Right lobe of liver (tissue), 6 donors: Measurements from ENCODE around the gene MAST2. TPM values are rescaled to one million over a fixed set of nuclear protein-coding genes. Genes with fewer than 3 reads are reported as not detected.

ENCODE experiments used
- ATAC-seq, 4 donors: fragments of 200-7000 bp; cut with Tn5 transposase; one replicate each; pipeline ENCODE4 v1.9.1; 2020; ENCODE audit warnings: mild to moderate bottlenecking in 4 of 4, moderate library complexity in 4 of 4
- DNase-seq, 3 donors: peaks; one replicate each; pipeline ENCODE4 v3.0.0-alpha.2; 2020
- H3K27ac ChIP-seq, 3 donors: fragments of 200-600 bp; one replicate each; pipeline ENCODE4 v1.8.0; 2022
- H3K27me3 ChIP-seq, 2 donors: fragments of 200-600 bp; one replicate each; pipeline ENCODE4 v1.8.0; 2022
- H3K36me3 ChIP-seq, 4 donors: fragments of 200-600 bp; sonication (generic) in 1 of 4; one replicate each; pipeline versions ENCODE4 v1.5.1 to v1.8.0; 2017 to 2022; ENCODE audit warnings: control low read depth in 1 of 4
- H3K4me1 ChIP-seq, 4 donors: fragments of 200-600 bp; sonication (generic) in 1 of 4; one replicate each; pipeline versions ENCODE4 v1.5.1 to v1.8.0; 2017 to 2022; ENCODE audit warnings: control low read depth in 1 of 4
- H3K4me3 ChIP-seq, 3 donors: fragments of 200-600 bp; one replicate each; pipeline ENCODE4 v1.8.0; 2022
- H3K9me3 ChIP-seq, 4 donors: fragments of 200-600 bp; sonication (generic) in 1 of 4; one replicate each; pipeline versions ENCODE4 v1.5.1 to v1.8.0; 2017 to 2022; ENCODE audit warnings: control low read depth in 1 of 4
- POLR2A ChIP-seq: fragments of 450-650 bp; IDR thresholded peaks from one replicate; pipeline ENCODE4 v1.6.1; 2017; ENCODE audit warnings: antibody characterized with exemption, mild to moderate bottlenecking
- WGBS: methylation state at CpG from one replicate; pipeline ENCODE4 v1.1.6; 2018; ENCODE audit warnings: low coverage, low lambda C conversion rate; ENCODE audit not compliant: insufficient coverage; ENCODE audit errors: missing lambda C conversion rate; 5-methylcytosine and 5-hydroxymethylcytosine counted together
- intact Hi-C, 2 donors: fragments of 100-400 bp; cut with DNase I; formaldehyde crosslinking; loops; one replicate each; pipeline versions ENCODE4 v1.11.2 to v1.14.1; 2022
- total RNA-seq, 6 experiments: library from RNA; depleted of rRNA in 2 of 6; stranded (reverse); fragments of >200 nt in 2 of 6; fragmentation: NEBNext Ultra II Directional in 3 of 6; extraction: Animal tissue kit (Norgen Biotek cat#: 25700) in 3 of 6; gene quantifications; one replicate each; pipeline versions ENCODE4 v1.1.0 to v1.2.4, GENCODE V29; 2016 to 2023
- TF ChIP-seq, protein P1 (sequence below), 4 donors: fragments of 200-600 bp in 3 of 4; fragments of 450-650 bp in 1 of 4; IDR thresholded peaks; one replicate each; pipeline versions ENCODE4 v1.5.1 to v1.8.0; 2016 to 2022; ENCODE audit warnings: antibody characterized with exemption in 4 of 4, mild to moderate bottlenecking in 2 of 4
- donor health status: DM: no; HTN: yes; CAD: no.
- donor health status: DM: no; HTN: no; CAD: no.
- donor health status: DM: no; HTN: no; CAD: no.
- donor health status: DM: no; HTN: yes; CAD: no.
- donor health status: DM: no; HTN: yes; CAD: no.

MAST2 gene
- total RNA-seq, 6 experiments from 2014 or later, result 9.9 to 14.9 (median 12.3) TPM

DNA sequence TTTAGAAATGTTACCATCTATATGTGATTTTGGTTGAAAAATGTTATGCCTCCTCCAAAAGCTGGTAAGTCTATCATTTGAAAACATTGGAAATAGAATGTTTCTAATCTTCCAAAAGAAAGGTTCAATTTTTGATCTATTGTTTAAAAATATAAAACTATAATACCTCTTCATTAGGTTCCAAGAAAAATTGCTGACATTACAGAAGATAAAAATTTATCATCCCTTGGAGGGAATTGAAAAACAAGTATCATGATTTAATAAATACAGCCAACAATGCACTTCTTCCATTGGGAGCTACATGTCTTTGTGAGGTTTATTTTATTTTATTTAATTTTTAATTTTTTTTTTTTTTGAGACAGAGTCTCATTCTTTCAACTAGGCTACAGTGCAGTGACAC is 180.6 kb downstream of the MAST2 start:
- intact Hi-C loops, result no loop called here
- ATAC-seq, result no peak

DNA sequence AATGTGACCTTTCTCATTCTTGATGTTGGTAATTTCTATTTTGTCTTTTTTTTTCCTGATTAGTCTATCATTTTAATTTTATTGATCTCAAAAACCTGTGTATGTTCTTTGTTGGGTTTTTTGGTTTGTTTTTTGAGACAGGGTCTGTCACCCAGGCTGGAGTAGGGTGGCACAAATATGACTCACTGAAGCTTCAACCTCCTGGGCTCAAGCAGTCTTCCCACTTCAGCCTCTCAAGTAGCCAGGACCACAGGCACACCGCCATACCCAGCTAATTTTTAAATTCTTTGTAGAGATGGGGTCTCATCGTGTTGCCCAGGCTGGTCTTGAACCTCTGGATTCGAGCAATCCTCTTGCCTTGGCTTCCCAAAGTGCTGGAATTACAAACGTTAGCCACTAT is 183.8 kb downstream of the MAST2 start:
- no peaks in the 10 kb centered on the region for H3K4me1 ChIP-seq
- no peaks in the 10 kb centered on the region for H3K27me3 ChIP-seq
- TF ChIP-seq POLR2A, result no peak
- TF ChIP-seq, protein P1, sequence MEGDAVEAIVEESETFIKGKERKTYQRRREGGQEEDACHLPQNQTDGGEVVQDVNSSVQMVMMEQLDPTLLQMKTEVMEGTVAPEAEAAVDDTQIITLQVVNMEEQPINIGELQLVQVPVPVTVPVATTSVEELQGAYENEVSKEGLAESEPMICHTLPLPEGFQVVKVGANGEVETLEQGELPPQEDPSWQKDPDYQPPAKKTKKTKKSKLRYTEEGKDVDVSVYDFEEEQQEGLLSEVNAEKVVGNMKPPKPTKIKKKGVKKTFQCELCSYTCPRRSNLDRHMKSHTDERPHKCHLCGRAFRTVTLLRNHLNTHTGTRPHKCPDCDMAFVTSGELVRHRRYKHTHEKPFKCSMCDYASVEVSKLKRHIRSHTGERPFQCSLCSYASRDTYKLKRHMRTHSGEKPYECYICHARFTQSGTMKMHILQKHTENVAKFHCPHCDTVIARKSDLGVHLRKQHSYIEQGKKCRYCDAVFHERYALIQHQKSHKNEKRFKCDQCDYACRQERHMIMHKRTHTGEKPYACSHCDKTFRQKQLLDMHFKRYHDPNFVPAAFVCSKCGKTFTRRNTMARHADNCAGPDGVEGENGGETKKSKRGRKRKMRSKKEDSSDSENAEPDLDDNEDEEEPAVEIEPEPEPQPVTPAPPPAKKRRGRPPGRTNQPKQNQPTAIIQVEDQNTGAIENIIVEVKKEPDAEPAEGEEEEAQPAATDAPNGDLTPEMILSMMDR (IDR thresholded peaks at IDR 0.05), result no peak
- no peaks in the 10 kb centered on the region for H3K9me3 ChIP-seq
- no peak overlapping the region for H3K27ac ChIP-seq
- 92% methylated on average over 2 of the region's 4 CpGs for WGBS
- no peaks in the 10 kb centered on the region for H3K36me3 ChIP-seq
- intact Hi-C loops, result no loop called here
- no peak overlapping the region for H3K4me3 ChIP-seq
- DNase-seq, result no peak
- no peak for ATAC-seq

More for the DNA sequence above, 180.6 kb downstream of the MAST2 start:
- no peak for DNase-seq
- H3K4me3 ChIP-seq, result no peak overlapping the region
- no peaks in the 10 kb centered on the region for H3K36me3 ChIP-seq
- no peaks in the 10 kb centered on the region for H3K27me3 ChIP-seq
- peaks cover 0 to 9% (median 3%) of the 10 kb centered on the region in 4 donors for H3K4me1 ChIP-seq
- TF ChIP-seq, protein P1 (IDR thresholded peaks at IDR 0.05), result no peak
- no peak for TF ChIP-seq POLR2A
- H3K9me3 ChIP-seq, result no peaks in the 10 kb centered on the region
- no peak overlapping the region for H3K27ac ChIP-seq

DNA sequence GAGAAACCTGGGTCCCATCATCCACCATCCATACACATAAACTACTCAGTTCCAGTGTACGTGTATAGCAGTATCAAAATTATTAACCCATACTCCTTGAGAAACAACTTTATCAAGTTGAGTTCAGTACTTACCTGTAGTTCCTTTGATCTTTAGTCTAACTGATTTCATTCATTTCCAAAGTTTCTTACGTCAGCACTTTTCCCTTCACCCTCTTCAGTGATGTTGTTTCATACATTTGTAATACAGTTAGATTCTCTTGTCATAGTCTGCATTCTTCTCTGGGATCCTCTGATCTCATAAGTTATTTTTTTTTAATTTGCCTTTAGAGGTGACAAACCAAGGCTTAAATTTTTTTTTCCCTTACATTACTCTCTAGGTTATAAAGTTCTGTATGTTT is 185.8 kb downstream of the MAST2 start:
- 100% methylated on average over 1 of the region's 2 CpGs for WGBS
- no peak for ATAC-seq

DNA sequence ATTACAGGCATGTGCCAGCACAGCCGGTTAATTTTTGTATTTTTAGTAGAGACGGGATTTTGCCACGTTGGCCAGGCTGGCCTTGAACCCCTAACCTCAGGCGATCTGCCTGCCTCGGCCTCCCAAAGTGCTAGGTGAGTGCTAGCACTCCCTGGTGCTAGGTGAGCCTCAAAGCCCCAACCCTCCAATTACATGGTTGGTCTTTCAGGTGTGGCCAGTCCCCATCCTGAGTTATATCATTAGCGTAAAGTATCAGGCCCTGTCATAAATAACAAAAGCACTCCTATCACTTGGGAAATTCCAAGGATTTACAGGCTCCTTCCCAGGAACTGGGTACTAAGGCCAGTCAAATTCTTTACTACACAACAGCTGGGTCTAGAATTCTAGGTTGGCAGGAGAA is 191.0 kb downstream of the MAST2 start:
- H3K27ac ChIP-seq, result no peak overlapping the region
- no peaks in the 10 kb centered on the region for H3K27me3 ChIP-seq
- TF ChIP-seq POLR2A, result no peak
- TF ChIP-seq, protein P1 (IDR thresholded peaks at IDR 0.05), result no peak
- H3K4me1 ChIP-seq, result no peaks in the 10 kb centered on the region
- no peaks in the 10 kb centered on the region for H3K9me3 ChIP-seq
- no peak overlapping the region for H3K4me3 ChIP-seq
- intact Hi-C loops, result no loop called here
- no peak for DNase-seq
- ATAC-seq, result no peak
- no peaks in the 10 kb centered on the region for H3K36me3 ChIP-seq
- 93% methylated on average over 3 of the region's 6 CpGs for WGBS

More for the DNA sequence above, 185.8 kb downstream of the MAST2 start:
- intact Hi-C loops, result no loop called here
- DNase-seq, result no peak
- no peak overlapping the region for H3K4me3 ChIP-seq
- H3K36me3 ChIP-seq, result no peaks in the 10 kb centered on the region
- TF ChIP-seq, protein P1 (IDR thresholded peaks at IDR 0.05), result no peak
- TF ChIP-seq POLR2A, result no peak
- no peaks in the 10 kb centered on the region for H3K9me3 ChIP-seq
- no peak overlapping the region for H3K27ac ChIP-seq
- H3K27me3 ChIP-seq, result no peaks in the 10 kb centered on the region
- H3K4me1 ChIP-seq, result no peaks in the 10 kb centered on the region

DNA sequence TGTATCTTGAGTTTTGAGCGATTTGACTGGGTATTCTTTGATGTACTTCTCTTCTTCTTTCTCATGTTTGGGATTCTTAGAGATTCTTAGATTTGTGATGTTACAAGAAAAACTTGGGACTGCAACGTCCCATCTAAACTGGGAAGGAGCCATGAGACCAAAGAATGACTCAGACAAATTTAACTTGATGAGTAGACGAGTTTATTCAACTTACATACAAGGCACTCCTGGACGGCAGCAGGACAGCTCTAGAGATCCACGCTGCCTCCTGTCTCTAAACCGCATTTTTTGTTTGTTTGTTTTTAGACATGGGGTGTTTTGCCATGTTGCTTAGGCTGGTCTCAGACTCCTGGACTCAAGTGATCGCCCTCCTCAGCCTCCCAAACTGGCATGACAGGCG is 191.9 kb downstream of the MAST2 start:
- no peak overlapping the region for H3K4me3 ChIP-seq
- TF ChIP-seq POLR2A, result no peak
- TF ChIP-seq, protein P1 (IDR thresholded peaks at IDR 0.05), result no peak
- DNase-seq, result no peak
- no peaks in the 10 kb centered on the region for H3K27me3 ChIP-seq
- WGBS, result 81% methylated on average over 5 of the region's 8 CpGs
- H3K4me1 ChIP-seq, result no peaks in the 10 kb centered on the region
- H3K36me3 ChIP-seq, result no peaks in the 10 kb centered on the region
- H3K27ac ChIP-seq, result no peak overlapping the region
- no peaks in the 10 kb centered on the region for H3K9me3 ChIP-seq
- intact Hi-C loops, result no loop called here
- no peak for ATAC-seq
